H1 (cell line): ENCODE measurements around the gene SMIM13. TPM values are rescaled to one million over a fixed set of nuclear protein-coding genes. Genes with fewer than 3 reads are reported as not detected.

ENCODE experiments used
- CTCF ChIA-PET: fragments of 300-600 bp; sonication (Branson Sonifier 250); formaldehyde crosslinking; loops from one replicate; lab custom pipeline; 2021; ENCODE audit not compliant: partially characterized antibody; lab: Charles Lee
- POLR2A ChIA-PET: fragments of 300-600 bp; sonication (Branson Sonifier 250); formaldehyde crosslinking; loops from one replicate; lab custom pipeline; 2021; ENCODE audit warnings: inconsistent platforms; ENCODE audit not compliant: partially characterized antibody; lab: Charles Lee
- DNase-seq, 2 experiments: peaks; one replicate each; pipeline versions ENCODE4 v3.0.0 to v3.0.0-alpha.2; 2010 to 2022; ENCODE audit warnings: low spot score in 2 of 2, low read depth in 1 of 2, mixed read lengths in 1 of 2
- FAIRE-seq: peaks from 2 replicates; lab custom pipeline; 2011; peaks lifted over from hg19 to GRCh38; lab: Jason Lieb, UNC
- H2AFZ ChIP-seq: 2 replicates; pipeline ENCODE4 v1.8.1; 2012; ENCODE audit warnings: low read length, inconsistent platforms
- H2AK5ac ChIP-seq: 2 replicates; pipeline ENCODE4 v1.6.1; 2013; ENCODE audit warnings: low read depth, low read length
- H2BK120ac ChIP-seq: replicated peaks from 2 replicates; pipeline ENCODE3; 2013; ENCODE audit warnings: low read depth, low read length, inconsistent platforms
- H2BK12ac ChIP-seq: 2 replicates; pipeline ENCODE4 v1.6.1; 2013; ENCODE audit warnings: low read depth, low read length
- H2BK15ac ChIP-seq: 2 replicates; pipeline ENCODE4 v1.6.1; 2013; ENCODE audit warnings: low read length
- H2BK20ac ChIP-seq: 2 replicates; pipeline ENCODE4 v1.6.1; 2013; ENCODE audit warnings: low read length
- H2BK5ac ChIP-seq: 2 replicates; pipeline ENCODE4 v1.6.1; 2013; ENCODE audit warnings: low read depth, low read length
- H3K14ac ChIP-seq: 2 replicates; pipeline ENCODE4 v1.6.1; 2013; ENCODE audit warnings: inconsistent platforms; ENCODE audit not compliant: insufficient read length
- H3K18ac ChIP-seq: 2 replicates; pipeline ENCODE4 v1.6.1; 2013; ENCODE audit warnings: low read length; ENCODE audit errors: extremely low read depth
- H3K23ac ChIP-seq: 2 replicates; pipeline ENCODE4 v1.6.1; 2013; ENCODE audit warnings: inconsistent platforms; ENCODE audit not compliant: insufficient read length
- H3K23me2 ChIP-seq: 2 replicates; pipeline ENCODE4 v1.6.1; 2013; ENCODE audit warnings: low read depth, low read length
- H3K27ac ChIP-seq: 2 replicates; pipeline ENCODE4 v1.6.1; 2011; ENCODE audit warnings: low read depth, low read length, inconsistent platforms
- H3K27me3 ChIP-seq, 4 experiments: replicated peaks in 1 of 4; 1 replicate in 1 of 4; 2 replicates in 3 of 4; pipeline versions ENCODE4 v1.6.1 to v1.8.1; 2011 to 2013; ENCODE audit warnings: low read length in 3 of 4, mild to moderate bottlenecking in 3 of 4, inconsistent platforms in 2 of 4, mixed read lengths in 2 of 4, moderate library complexity in 1 of 4; ENCODE audit not compliant: control insufficient read depth in 3 of 4, insufficient read depth in 3 of 4; ENCODE audit errors: extremely low read depth in 1 of 4
- H3K36me3 ChIP-seq, 4 experiments: 2 replicates each; pipeline versions ENCODE4 v1.6.1 to v1.8.1; 2011 to 2013; ENCODE audit warnings: mild to moderate bottlenecking in 4 of 4, low read length in 3 of 4, moderate library complexity in 2 of 4, control low read depth in 1 of 4, inconsistent platforms in 1 of 4; ENCODE audit not compliant: insufficient read depth in 4 of 4, control insufficient read depth in 2 of 4
- H3K4ac ChIP-seq: replicated peaks from 2 replicates; pipeline ENCODE3; 2013; ENCODE audit warnings: low read length, low read depth, mixed read lengths, inconsistent platforms; ENCODE audit not compliant: insufficient read length
- H3K4me1 ChIP-seq, 4 experiments: replicated peaks in 1 of 4; 1 replicate in 1 of 4; 2 replicates in 3 of 4; pipeline versions ENCODE4 v1.6.1 to v1.8.1; 2011 to 2013; ENCODE audit warnings: low read length in 3 of 4, inconsistent platforms in 2 of 4, mixed read lengths in 1 of 4; ENCODE audit not compliant: insufficient read depth in 4 of 4, control insufficient read depth in 3 of 4
- H3K4me2 ChIP-seq, 2 experiments: 2 replicates each; pipeline versions ENCODE4 v1.6.1 to v1.8.1; 2011 to 2013; ENCODE audit warnings: low read depth in 2 of 2, low read length in 2 of 2, control low read depth in 1 of 2, inconsistent platforms in 1 of 2, mild to moderate bottlenecking in 1 of 2; ENCODE audit not compliant: insufficient read depth in 1 of 2
- H3K4me3 ChIP-seq, 4 experiments: fragments of 200-600, 300-600 bp in 1 of 4; sonication (generic), shearing (Covaris generic), sonication (Bioruptor Twin) in 1 of 4; 2 replicates each; pipeline versions ENCODE4 v1.5.1 to v1.8.1; 2011 to 2016; ENCODE audit warnings: low read length in 4 of 4, low read depth in 3 of 4, control low read depth in 2 of 4, inconsistent platforms in 2 of 4, mild to moderate bottlenecking in 2 of 4, mixed read lengths in 1 of 4, moderate library complexity in 1 of 4; ENCODE audit not compliant: insufficient read depth in 2 of 4; ENCODE audit errors: extremely low read depth in 1 of 4
- H3K56ac ChIP-seq: replicated peaks from 2 replicates; pipeline ENCODE3; 2013; ENCODE audit warnings: low read depth, mild to moderate bottlenecking, mixed read lengths, low read length, inconsistent platforms; ENCODE audit not compliant: insufficient read length
- H3K79me1 ChIP-seq: 2 replicates; pipeline ENCODE4 v1.6.1; 2013; ENCODE audit warnings: low read depth, low read length, control low read depth
- H3K79me2 ChIP-seq, 2 experiments: 2 replicates each; pipeline versions ENCODE4 v1.6.1 to v1.8.1; 2012 to 2013; ENCODE audit warnings: low read length in 2 of 2, mild to moderate bottlenecking in 2 of 2, inconsistent platforms in 1 of 2; ENCODE audit not compliant: insufficient read depth in 2 of 2, control insufficient read depth in 1 of 2
- H3K9ac ChIP-seq, 4 experiments: replicated peaks in 1 of 4; 1 replicate in 1 of 4; 2 replicates in 3 of 4; pipeline versions ENCODE4 v1.6.1 to v1.8.1; 2011 to 2013; ENCODE audit warnings: low read depth in 3 of 4, low read length in 3 of 4, control low read depth in 2 of 4, mild to moderate bottlenecking in 2 of 4, moderate library complexity in 2 of 4, inconsistent platforms in 1 of 4; ENCODE audit errors: extremely low read depth in 1 of 4
- H3K9me3 ChIP-seq, 2 experiments: 2 replicates each; pipeline versions ENCODE4 v1.6.1 to v1.8.1; 2012 to 2013; ENCODE audit warnings: mild to moderate bottlenecking in 2 of 2, moderate library complexity in 2 of 2, control low read depth in 1 of 2, inconsistent platforms in 1 of 2, low read depth in 1 of 2, low read length in 1 of 2, mixed read lengths in 1 of 2; ENCODE audit not compliant: insufficient read depth in 2 of 2
- H4K20me1 ChIP-seq, 2 experiments: replicated peaks in 1 of 2; 2 replicates each; pipeline versions ENCODE3 to v1.8.1; 2011 to 2013; ENCODE audit warnings: inconsistent platforms in 2 of 2, low read length in 2 of 2, mild to moderate bottlenecking in 1 of 2; ENCODE audit not compliant: insufficient read depth in 2 of 2, control insufficient read depth in 1 of 2
- H4K5ac ChIP-seq: 2 replicates; pipeline ENCODE4 v1.6.1; 2013; ENCODE audit warnings: low read length, low read depth, mixed read lengths, inconsistent platforms; ENCODE audit not compliant: insufficient read length
- H4K8ac ChIP-seq: 2 replicates; pipeline ENCODE4 v1.8.0; 2013; ENCODE audit warnings: mild to moderate bottlenecking, moderate library complexity, low read length, inconsistent platforms; ENCODE audit not compliant: insufficient read depth; ENCODE audit errors: extremely low read depth
- H4K91ac ChIP-seq: replicated peaks from 2 replicates; pipeline ENCODE3; 2013; ENCODE audit warnings: low read length, mixed read lengths, inconsistent platforms; ENCODE audit not compliant: insufficient read length
- CTBP2 ChIP-seq: IDR thresholded peaks from 2 replicates; pipeline ENCODE4 v1.7.0; 2011; ENCODE audit warnings: borderline replicate concordance, mild to moderate bottlenecking, moderate library complexity, mixed read lengths, low read length; ENCODE audit not compliant: insufficient read depth, insufficient read length
- EZH2 ChIP-seq: fragments of 200-600 bp; sonication (generic); IDR thresholded peaks from 2 replicates; pipeline ENCODE4 v1.7.1; 2012; ENCODE audit warnings: low read depth, mild to moderate bottlenecking, moderate library complexity, low read length, inconsistent platforms; ENCODE audit not compliant: severe bottlenecking
- GABPA ChIP-seq: IDR thresholded peaks from 2 replicates; pipeline ENCODE4 v1.6.1; 2011; ENCODE audit warnings: mild to moderate bottlenecking, low read length, moderate library complexity, borderline replicate concordance; ENCODE audit not compliant: insufficient read depth
- RXRA ChIP-seq: IDR thresholded peaks from 2 replicates; pipeline ENCODE4 v1.6.1; 2011; ENCODE audit warnings: low read depth, mild to moderate bottlenecking, low read length, moderate library complexity; ENCODE audit not compliant: insufficient read depth
- SAP30 ChIP-seq: fragments of 300-600 bp; sonication (generic); IDR thresholded peaks from 2 replicates; pipeline ENCODE4 v1.7.1; 2012; ENCODE audit warnings: low read length, moderate library complexity, mild to moderate bottlenecking, inconsistent platforms; ENCODE audit not compliant: insufficient read depth, insufficient replicate concordance
- SIN3A ChIP-seq, 2 experiments: IDR thresholded peaks in 1 of 2; conservative IDR thresholded peaks in 1 of 2; 2 replicates each; pipeline ENCODE4 v1.6.1; 2011 to 2012; ENCODE audit warnings: low read length in 2 of 2, improper control_type of control experiment in 1 of 2, low read depth in 1 of 2, mild to moderate bottlenecking in 1 of 2
- TBP ChIP-seq: IDR thresholded peaks from 2 replicates; pipeline ENCODE4 v1.6.1; 2011; ENCODE audit warnings: low read depth, low read length, improper control_type of control experiment
- WGBS, 2 experiments: shearing (Covaris generic) in 1 of 2; methylation state at CpG; one replicate each; pipeline versions ENCODE4 v1.1.6 to v1.1.7; 2013 to 2015; ENCODE audit warnings: low lambda C conversion rate in 2 of 2, mixed read lengths in 2 of 2, inconsistent platforms in 1 of 2, low coverage in 1 of 2, missing lambda C conversion rate in 1 of 2; ENCODE audit not compliant: insufficient replicate concordance in 2 of 2, insufficient coverage in 1 of 2, insufficient read length in 1 of 2; ENCODE audit errors: extremely low coverage in 1 of 2, missing lambda C conversion rate in 1 of 2; 5-methylcytosine and 5-hydroxymethylcytosine counted together
- polyA plus RNA-seq, 7 experiments: library from polyadenylated mRNA; depleted of rRNA in 3 of 7; stranded (reverse) in 5 of 7; unstranded in 2 of 7; fragments of >200 nt in 5 of 7; fragments of 200-250 nt in 2 of 7; gene quantifications; 1 replicate in 5 of 7; 2 replicates in 1 of 7; 4 replicates in 1 of 7; pipeline versions ENCODE4 v1.2.1 to v1.2.3, GENCODE V29; 2011 to 2013; ENCODE audit warnings: missing spikeins in 2 of 7, mixed read lengths in 2 of 7
- total RNA-seq: library from RNA; stranded (reverse); fragmentation: NEBNext Ultra II Directional; extraction: Animal tissue kit (Norgen Biotek cat#: 25700); gene quantifications from 2 replicates; pipeline ENCODE4 v1.2.1, GENCODE V29; 2021
- TF ChIP-seq, protein P1 (sequence below): IDR thresholded peaks from 2 replicates; pipeline ENCODE4 v1.6.1; 2011; ENCODE audit warnings: low read length, improper control_type of control experiment
- TF ChIP-seq, protein P2 (sequence below), 3 experiments: IDR thresholded peaks; 1 replicate in 2 of 3; 2 replicates in 1 of 3; pipeline versions ENCODE4 v1.5.1 to v1.6.1; 2011; ENCODE audit warnings: low read length in 3 of 3, mild to moderate bottlenecking in 3 of 3, inconsistent platforms in 2 of 3, low read depth in 1 of 3, moderate library complexity in 1 of 3; ENCODE audit not compliant: insufficient read depth in 1 of 3; ENCODE audit errors: control extremely low read depth in 1 of 3

Gene SMIM13
- total and polyA plus RNA-seq, 2 of the 8 experiments (the other 6 are each of a cell fraction or from before 2014, with no cell fraction given): 1.7 to 10.6 TPM

DNA sequence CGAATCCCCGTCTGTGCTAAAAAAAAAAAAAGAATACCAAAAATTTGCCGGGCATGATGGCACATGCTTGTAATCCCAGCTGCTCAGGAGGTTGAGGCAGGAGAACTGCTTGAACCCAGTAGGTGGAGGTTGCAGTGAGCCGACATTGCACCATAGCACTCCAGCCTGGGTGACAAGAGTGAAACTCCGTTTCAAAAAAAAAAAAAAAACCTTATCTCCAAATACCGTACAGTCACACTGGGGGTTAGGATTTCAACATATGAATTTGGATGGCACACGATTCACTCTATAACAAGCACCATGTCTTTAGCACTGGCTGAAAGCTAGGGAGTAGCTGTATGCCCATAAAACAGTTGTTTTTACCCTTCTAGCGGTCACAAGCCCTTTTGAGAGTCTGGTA, 3.8 kb downstream of the SMIM13 start:
- POLR2A ChIA-PET: no interaction called here
- H3K18ac ChIP-seq: no peak overlapping the region
- no peak overlapping the region for H2BK5ac ChIP-seq
- 89% methylated on average over 8 of the region's 8 CpGs; no CpG with 5 or more reads in 1 of the 2 experiments for WGBS, 2 experiments
- no peaks in the 10 kb centered on the region for H3K9me3 ChIP-seq
- peaks cover 0 to 4% of the 10 kb centered on the region in 2 experiments for H4K20me1 ChIP-seq
- H3K36me3 ChIP-seq: no peaks in the 10 kb centered on the region; a peak in 1 of 8 replicates
- H3K14ac ChIP-seq: no peak overlapping the region
- no peak overlapping the region for H2AFZ ChIP-seq
- H3K79me1 ChIP-seq: peaks cover 3% of the 10 kb centered on the region
- H4K91ac ChIP-seq: no peak overlapping the region
- no peak overlapping the region for H2BK12ac ChIP-seq
- H2BK120ac ChIP-seq: no peak overlapping the region
- no peak overlapping the region for H3K9ac ChIP-seq
- H3K4me1 ChIP-seq: peaks cover 0 to 7% (median 2%) of the 10 kb centered on the region in 4 experiments; a peak in 5 of 7 replicates
- no peak overlapping the region for H3K56ac ChIP-seq
- CTCF ChIA-PET: interaction anchor here (1.0 to 2.0 kb wide), 5 partner anchors 10 to 144 kb away, joined by 3 to 7 read pairs (median 4); partner anchors contain the start of gene ERVFRD-1
- no peak overlapping the region for H3K23ac ChIP-seq
- H3K23me2 ChIP-seq: peaks cover 6% of the 10 kb centered on the region; the same call in 1 of the 2 replicates
- peaks cover 0 to 79% of the 10 kb centered on the region in 2 experiments; a peak in 2 of 4 replicates for H3K79me2 ChIP-seq
- no peak overlapping the region for H2BK20ac ChIP-seq
- H3K4ac ChIP-seq: no peak overlapping the region
- no peak overlapping the region for H3K4me3 ChIP-seq
- no peak overlapping the region for H2BK15ac ChIP-seq
- FAIRE-seq (no peak), DNase-seq (no peak)
- H3K4me2 ChIP-seq: no peak overlapping the region
- no peak overlapping the region for H4K5ac ChIP-seq
- H4K8ac ChIP-seq: no peak overlapping the region
- H3K27me3 ChIP-seq: no peaks in the 10 kb centered on the region
- no peak overlapping the region for H3K27ac ChIP-seq
- H2AK5ac ChIP-seq: no peak overlapping the region
- TF ChIP-seq RXRA (no peak), SAP30 (no peak), SIN3A (conservative IDR thresholded peaks at IDR 0.05 in 1 of 2, IDR thresholded peaks at IDR 0.05 in 1 of 2; ENCODE audit: low read depth in 1 of 2, low read length in 2 of 2) (no peak), TBP (no peak), CTBP2 (no peak), GABPA (no peak), EZH2 (no peak)
- TF ChIP-seq, protein P1, sequence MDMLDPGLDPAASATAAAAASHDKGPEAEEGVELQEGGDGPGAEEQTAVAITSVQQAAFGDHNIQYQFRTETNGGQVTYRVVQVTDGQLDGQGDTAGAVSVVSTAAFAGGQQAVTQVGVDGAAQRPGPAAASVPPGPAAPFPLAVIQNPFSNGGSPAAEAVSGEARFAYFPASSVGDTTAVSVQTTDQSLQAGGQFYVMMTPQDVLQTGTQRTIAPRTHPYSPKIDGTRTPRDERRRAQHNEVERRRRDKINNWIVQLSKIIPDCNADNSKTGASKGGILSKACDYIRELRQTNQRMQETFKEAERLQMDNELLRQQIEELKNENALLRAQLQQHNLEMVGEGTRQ: no peak
- TF ChIP-seq, protein P2, sequence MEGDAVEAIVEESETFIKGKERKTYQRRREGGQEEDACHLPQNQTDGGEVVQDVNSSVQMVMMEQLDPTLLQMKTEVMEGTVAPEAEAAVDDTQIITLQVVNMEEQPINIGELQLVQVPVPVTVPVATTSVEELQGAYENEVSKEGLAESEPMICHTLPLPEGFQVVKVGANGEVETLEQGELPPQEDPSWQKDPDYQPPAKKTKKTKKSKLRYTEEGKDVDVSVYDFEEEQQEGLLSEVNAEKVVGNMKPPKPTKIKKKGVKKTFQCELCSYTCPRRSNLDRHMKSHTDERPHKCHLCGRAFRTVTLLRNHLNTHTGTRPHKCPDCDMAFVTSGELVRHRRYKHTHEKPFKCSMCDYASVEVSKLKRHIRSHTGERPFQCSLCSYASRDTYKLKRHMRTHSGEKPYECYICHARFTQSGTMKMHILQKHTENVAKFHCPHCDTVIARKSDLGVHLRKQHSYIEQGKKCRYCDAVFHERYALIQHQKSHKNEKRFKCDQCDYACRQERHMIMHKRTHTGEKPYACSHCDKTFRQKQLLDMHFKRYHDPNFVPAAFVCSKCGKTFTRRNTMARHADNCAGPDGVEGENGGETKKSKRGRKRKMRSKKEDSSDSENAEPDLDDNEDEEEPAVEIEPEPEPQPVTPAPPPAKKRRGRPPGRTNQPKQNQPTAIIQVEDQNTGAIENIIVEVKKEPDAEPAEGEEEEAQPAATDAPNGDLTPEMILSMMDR (IDR thresholded peaks at IDR 0.05; ENCODE audit: control extremely low read depth in 1 of 3, insufficient read depth in 1 of 3, low read depth in 1 of 3, low read length in 3 of 3): no peak
